ENCODE measurements around the gene GRAMD1B. TPM values are rescaled to one million over a fixed set of nuclear protein-coding genes. Genes with fewer than 3 reads are reported as not detected.

The GRAMD1B gene
- total and polyA plus RNA-seq, 5 donors from 2014 or later = 1.7 to 10.8 (median 5.3) TPM

- no peak for ATAC-seq (ENCODE audit: low read depth in 2 of 2)
- no peaks in the 10 kb centered on the region for H3K9me3 ChIP-seq (ENCODE audit: control insufficient read depth in 2 of 2, low read length in 2 of 2)
- no peak overlapping the region for H3K27ac ChIP-seq (ENCODE audit: insufficient read depth, low read length, poor library complexity, severe bottlenecking)
- H3K27me3 Mint-ChIP-seq = peaks cover 12% of the 10 kb centered on the region
- DNase-seq = no peak
- no peak overlapping the region for H3K4me3 Mint-ChIP-seq
- H3K27ac Mint-ChIP-seq = no peak overlapping the region
- H3K36me3 Mint-ChIP-seq = no peaks in the 10 kb centered on the region
- H3K4me3 ChIP-seq (ENCODE audit: low read depth, low read length) = no peak overlapping the region
- no peaks in the 10 kb centered on the region for H3K36me3 ChIP-seq (ENCODE audit: control insufficient read depth, insufficient read depth, low read length)
- H3K9me3 Mint-ChIP-seq = no peaks in the 10 kb centered on the region
- no peaks in the 10 kb centered on the region for H3K4me1 Mint-ChIP-seq
- H3K27me3 ChIP-seq (ENCODE audit: control insufficient read depth, insufficient read depth, low read length) = no peaks in the 10 kb centered on the region
- H3K4me1 ChIP-seq (ENCODE audit: control insufficient read depth, insufficient read depth, low read length, poor library complexity, severe bottlenecking) = no peaks in the 10 kb centered on the region
Measured at GRCh38 chr11:123670081-123670480, 240.0 kb downstream of the GRAMD1B start.

- Histone ChIP-seq H3K27me3 (ENCODE audit: control insufficient read depth, insufficient read depth, low read length) (no peaks in the 10 kb centered on the region), H3K27ac (ENCODE audit: insufficient read depth, low read length, poor library complexity, severe bottlenecking) (no peak overlapping the region), H3K36me3 (ENCODE audit: control insufficient read depth, insufficient read depth, low read length) (no peaks in the 10 kb centered on the region), H3K4me3 (ENCODE audit: low read depth, low read length) (no peak overlapping the region), H3K9me3 (ENCODE audit: control insufficient read depth in 2 of 2, low read length in 2 of 2) (no peaks in the 10 kb centered on the region), H3K4me1 (ENCODE audit: control insufficient read depth, insufficient read depth, low read length, poor library complexity, severe bottlenecking) (no peaks in the 10 kb centered on the region)
- Mint-ChIP-seq H3K27ac (no peak overlapping the region), H3K4me3 (no peak overlapping the region), H3K4me1 (no peaks in the 10 kb centered on the region), H3K27me3 (peaks cover 17% of the 10 kb centered on the region), H3K36me3 (no peaks in the 10 kb centered on the region), H3K9me3 (peaks cover 0 to 3% (median 0%) of the 10 kb centered on the region in 7 donors)
- no peak for ATAC-seq (ENCODE audit: low read depth in 2 of 2)
- DNase-seq = no peak
Measured at GRCh38 chr11:123671534-123671933, 241.5 kb downstream of the GRAMD1B start.

GRCh38 chr11:123672568-123672967 lies 242.5 kb downstream of the GRAMD1B start:
- H3K9me3 ChIP-seq (ENCODE audit: control insufficient read depth in 2 of 2, low read length in 2 of 2) = no peaks in the 10 kb centered on the region
- Mint-ChIP-seq H3K4me3 (no peak overlapping the region), H3K4me1 (no peaks in the 10 kb centered on the region), H3K27me3 (peaks cover 12% of the 10 kb centered on the region), H3K27ac (no peak overlapping the region), H3K36me3 (no peaks in the 10 kb centered on the region), H3K9me3 (peaks cover 0 to 3% (median 0%) of the 10 kb centered on the region in 7 donors)
- H3K4me3 ChIP-seq (ENCODE audit: low read depth, low read length) = no peak overlapping the region
- ATAC-seq (ENCODE audit: low read depth in 2 of 2) = no peak
- no peak overlapping the region for H3K27ac ChIP-seq (ENCODE audit: insufficient read depth, low read length, poor library complexity, severe bottlenecking)
- H3K27me3 ChIP-seq (ENCODE audit: control insufficient read depth, insufficient read depth, low read length) = no peaks in the 10 kb centered on the region
- no peak for DNase-seq
- no peaks in the 10 kb centered on the region for H3K36me3 ChIP-seq (ENCODE audit: control insufficient read depth, insufficient read depth, low read length)
- no peaks in the 10 kb centered on the region for H3K4me1 ChIP-seq (ENCODE audit: control insufficient read depth, insufficient read depth, low read length, poor library complexity, severe bottlenecking)

GRCh38 chr11:123674297-123674696 lies 244.2 kb downstream of the GRAMD1B start:
- DNase-seq = no peak
- Histone ChIP-seq H3K36me3 (ENCODE audit: control insufficient read depth, insufficient read depth, low read length) (no peaks in the 10 kb centered on the region), H3K4me1 (ENCODE audit: control insufficient read depth, insufficient read depth, low read length, poor library complexity, severe bottlenecking) (no peaks in the 10 kb centered on the region), H3K27ac (ENCODE audit: insufficient read depth, low read length, poor library complexity, severe bottlenecking) (no peak overlapping the region), H3K27me3 (ENCODE audit: control insufficient read depth, insufficient read depth, low read length) (no peaks in the 10 kb centered on the region), H3K4me3 (ENCODE audit: low read depth, low read length) (no peak overlapping the region), H3K9me3 (ENCODE audit: control insufficient read depth in 2 of 2, low read length in 2 of 2) (no peaks in the 10 kb centered on the region)
- Mint-ChIP-seq H3K4me3 (no peak overlapping the region), H3K9me3 (peaks cover 0 to 3% (median 0%) of the 10 kb centered on the region in 7 donors), H3K27me3 (peaks cover 12% of the 10 kb centered on the region), H3K4me1 (peaks cover 0 to 6% (median 0%) of the 10 kb centered on the region in 4 donors), H3K27ac (peak overlapping the region in 1 of 3 donors; percentile 32), H3K36me3 (no peaks in the 10 kb centered on the region)
- no peak for ATAC-seq (ENCODE audit: low read depth in 2 of 2)

Other genes with a start within 250 kb of the GRAMD1B start
- gene CLMP, start 235.0 kb upstream of the GRAMD1B start, total RNA-seq = 0.20 TPM
- under 1 TPM; 0.05 to 0.23 (median 0.10) TPM for gene CLMP, start 235.0 kb upstream of the GRAMD1B start, polyA plus RNA-seq
- gene SCN3B, start 224.4 kb downstream of the GRAMD1B start, total RNA-seq = not detected
- gene SCN3B, start 224.4 kb downstream of the GRAMD1B start, polyA plus RNA-seq = under 1 TPM in 1 of 4 donors, not detected in 3; 0.05 TPM